OCI-LY1 (cell line): ENCODE results near the gene ABL2.

ENCODE experiments used
- H2AFZ ChIP-seq: fragments of 200-600 bp; sonication (generic), shearing (Covaris generic); 2 replicates; pipeline ENCODE4 v1.6.0; 2014; ENCODE audit warnings: antibody characterized with exemption, mild to moderate bottlenecking, low read length
- H3F3A ChIP-seq: fragments of 200-600 bp; sonication (generic), shearing (Covaris generic); 2 replicates; pipeline ENCODE4 v1.6.0; 2014; ENCODE audit warnings: mild to moderate bottlenecking, antibody characterized with exemption, low read length, moderate library complexity; ENCODE audit not compliant: insufficient read depth
- H3K27ac ChIP-seq: fragments of 200-600 bp; sonication (generic); 2 replicates; pipeline ENCODE4 v1.5.1; 2014; ENCODE audit warnings: low read length, mixed run types, mild to moderate bottlenecking, low read depth; ENCODE audit not compliant: poor library complexity, severe bottlenecking
- H3K27me3 ChIP-seq: fragments of 200-600 bp; sonication (generic); 2 replicates; pipeline ENCODE4 v1.6.0; 2014; ENCODE audit warnings: antibody characterized with exemption, mild to moderate bottlenecking, low read length, moderate library complexity; ENCODE audit not compliant: insufficient read depth
- H3K36me3 ChIP-seq: fragments of 200-600 bp; sonication (generic); 2 replicates; pipeline ENCODE4 v1.6.1; 2014; ENCODE audit warnings: mild to moderate bottlenecking, antibody characterized with exemption, low read length, moderate library complexity, mixed read lengths; ENCODE audit not compliant: insufficient read depth
- H3K4me1 ChIP-seq: fragments of 200-600 bp; sonication (generic); 2 replicates; pipeline ENCODE4 v1.5.1; 2014; ENCODE audit warnings: mild to moderate bottlenecking, low read length, moderate library complexity; ENCODE audit not compliant: insufficient read depth, severe bottlenecking
- H3K4me2 ChIP-seq: fragments of 200-600 bp; sonication (generic), shearing (Covaris generic); 2 replicates; pipeline ENCODE4 v1.6.1; 2014; ENCODE audit warnings: low read length
- H3K4me3 ChIP-seq: fragments of 200-600 bp; sonication (generic); 2 replicates; pipeline ENCODE4 v1.5.1; 2014; ENCODE audit warnings: low read length, low read depth, mild to moderate bottlenecking, mixed read lengths; ENCODE audit not compliant: poor library complexity, severe bottlenecking
- H3K79me2 ChIP-seq: fragments of 200-600 bp; shearing (Covaris generic); 2 replicates; pipeline ENCODE4 v1.6.1; 2016; ENCODE audit warnings: mixed run types, low read length, mixed read lengths; ENCODE audit not compliant: insufficient read depth
- H3K9ac ChIP-seq: fragments of 200-600 bp; sonication (generic), shearing (Covaris generic); 2 replicates; pipeline ENCODE4 v1.6.1; 2014; ENCODE audit warnings: mild to moderate bottlenecking, low read length, mixed read lengths
- H3K9me2 ChIP-seq: fragments of 200-600 bp; sonication (generic), shearing (Covaris generic); 2 replicates; pipeline ENCODE4 v1.6.1; 2014; ENCODE audit warnings: low read depth, mild to moderate bottlenecking, low read length, mixed read lengths
- H3K9me3 ChIP-seq: fragments of 200-600 bp; shearing (Covaris generic); 2 replicates; pipeline ENCODE4 v1.6.1; 2014; ENCODE audit warnings: low read length, mixed read lengths
- H4K20me1 ChIP-seq: fragments of 200-600 bp; sonication (generic), shearing (Covaris generic); 2 replicates; pipeline ENCODE4 v1.6.0; 2016; ENCODE audit warnings: mild to moderate bottlenecking, low read length; ENCODE audit not compliant: insufficient read depth
- CTCF ChIP-seq: fragments of 200-600 bp; sonication (generic), shearing (Covaris generic); IDR thresholded peaks from 2 replicates; pipeline ENCODE4 v1.5.1; 2017; ENCODE audit warnings: mild to moderate bottlenecking, antibody characterized with exemption, low read length, moderate library complexity, mixed read lengths
- EZH2 ChIP-seq: fragments of 200-600 bp; sonication (generic), shearing (Covaris generic); IDR thresholded peaks from 2 replicates; pipeline ENCODE4 v1.8.0; 2017; ENCODE audit warnings: borderline replicate concordance, mixed run types, mild to moderate bottlenecking, antibody characterized with exemption, low read length, moderate library complexity, mixed read lengths

The ABL2 gene

DNA sequence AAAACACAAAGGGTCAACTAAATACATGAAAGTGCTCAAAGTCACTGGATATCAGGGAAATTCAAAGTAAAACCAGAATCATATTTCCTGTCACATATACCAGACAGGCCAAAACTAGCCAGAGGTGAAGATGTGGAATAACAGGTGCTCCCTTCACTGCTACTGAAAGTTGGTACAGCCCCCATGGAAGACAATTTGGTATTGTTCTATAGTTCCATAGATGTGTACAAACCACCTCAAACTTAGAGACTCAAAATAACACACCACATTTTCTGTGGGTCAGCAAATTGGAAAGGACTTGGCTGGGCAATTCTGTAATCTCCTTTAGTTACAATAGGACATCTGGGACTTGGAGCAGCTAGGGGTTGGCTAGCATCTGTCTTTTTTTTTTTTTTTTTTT lies 39.6 kb upstream of the ABL2 start:
- Histone ChIP-seq H3K36me3 (no peaks in the 10 kb centered on the region; the same call in 1 of the 2 replicates), H2AFZ (no peak overlapping the region), H3F3A (no peaks in the 10 kb centered on the region), H3K4me1 (no peaks in the 10 kb centered on the region), H3K27ac (no peak overlapping the region), H3K9me2 (no peaks in the 10 kb centered on the region), H3K9ac (no peak overlapping the region), H3K27me3 (no peaks in the 10 kb centered on the region), H3K9me3 (no peaks in the 10 kb centered on the region), H3K79me2 (no peaks in the 10 kb centered on the region), H3K4me2 (no peak overlapping the region), H3K4me3 (no peak overlapping the region), H4K20me1 (no peaks in the 10 kb centered on the region)
- TF ChIP-seq EZH2 (no peak), CTCF (no peak)

DNA sequence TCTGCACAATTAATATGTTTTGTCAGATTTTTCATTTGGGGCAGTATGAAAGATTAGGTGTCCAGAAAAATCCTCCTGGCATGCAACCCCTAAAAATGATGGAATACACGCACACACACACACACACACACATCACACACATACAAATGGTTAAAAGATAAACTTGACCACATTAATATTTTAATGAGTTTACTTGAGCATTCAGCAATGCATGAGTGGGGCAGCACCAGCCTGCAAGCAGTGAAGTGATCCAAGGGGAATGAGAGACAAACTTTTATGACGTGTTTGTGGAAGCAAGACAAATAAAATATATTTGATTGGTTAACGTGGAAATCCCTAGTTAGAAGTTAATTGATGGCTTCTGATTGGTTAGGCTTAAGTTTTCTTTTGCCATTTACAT lies 35.0 kb upstream of the ABL2 start:
- Histone ChIP-seq H3K27me3 (no peaks in the 10 kb centered on the region), H3F3A (no peaks in the 10 kb centered on the region), H3K36me3 (no peaks in the 10 kb centered on the region; the same call in 1 of the 2 replicates), H4K20me1 (no peaks in the 10 kb centered on the region), H2AFZ (no peak overlapping the region), H3K9ac (no peak overlapping the region), H3K79me2 (no peaks in the 10 kb centered on the region), H3K27ac (no peak overlapping the region), H3K4me3 (no peak overlapping the region), H3K9me2 (no peaks in the 10 kb centered on the region), H3K9me3 (no peaks in the 10 kb centered on the region), H3K4me2 (no peak overlapping the region), H3K4me1 (no peaks in the 10 kb centered on the region)
- TF ChIP-seq EZH2 = no peak
- no peak for TF ChIP-seq CTCF

GRCh38 chr1:179263121-179263520 lies 33.6 kb upstream of the ABL2 start:
- Histone ChIP-seq H3K27me3 (no peaks in the 10 kb centered on the region), H3K4me3 (no peak overlapping the region), H3K9me3 (no peaks in the 10 kb centered on the region), H3K4me2 (no peak overlapping the region), H3K79me2 (no peaks in the 10 kb centered on the region), H2AFZ (no peak overlapping the region), H4K20me1 (no peaks in the 10 kb centered on the region), H3K27ac (no peak overlapping the region), H3F3A (no peaks in the 10 kb centered on the region), H3K9me2 (no peaks in the 10 kb centered on the region), H3K4me1 (no peaks in the 10 kb centered on the region), H3K9ac (no peak overlapping the region), H3K36me3 (no peaks in the 10 kb centered on the region; the same call in 1 of the 2 replicates)
- TF ChIP-seq EZH2 = no peak
- no peak for TF ChIP-seq CTCF
